ENCODE measurements around the gene CRISPLD2.
"Not testable (repeated sequence)": the region's sequence is repeated elsewhere in the genome, so short reads cannot be mapped to it uniquely, and the experiment has no call there.

Gene CRISPLD2

GRCh38 chr16:84938616-84939015, 118.8 kb downstream of the CRISPLD2 start:
- DNase-seq = not testable (repeated sequence)

- DNase-seq = no peak
Observed at GRCh38 chr16:84940670-84941551, 121.1 kb downstream of the CRISPLD2 start.

GRCh38 chr16:84941921-84942320, 122.1 kb downstream of the CRISPLD2 start:
- no peak for DNase-seq

GRCh38 chr16:84942786-84943185, 123.0 kb downstream of the CRISPLD2 start:
- DNase-seq = no peak

- DNase-seq = no peak
Observed at GRCh38 chr16:84943620-84944019, 123.8 kb downstream of the CRISPLD2 start.

- DNase-seq = no peak
Observed at GRCh38 chr16:84947022-84947421, 127.2 kb downstream of the CRISPLD2 start.

- DNase-seq = no peak
Observed at GRCh38 chr16:84947996-84948850, 128.4 kb downstream of the CRISPLD2 start.

- no peak for DNase-seq
Observed at GRCh38 chr16:84948851-84949610, 129.2 kb downstream of the CRISPLD2 start.

GRCh38 chr16:84949772-84950436, 130.1 kb downstream of the CRISPLD2 start:
- DNase-seq = no peak

- no peak for DNase-seq
Observed at GRCh38 chr16:84950906-84951305, 131.1 kb downstream of the CRISPLD2 start.

GRCh38 chr16:84952335-84953189, 132.8 kb downstream of the CRISPLD2 start:
- peak; percentile 63 for DNase-seq

GRCh38 chr16:84953190-84953746, 133.5 kb downstream of the CRISPLD2 start:
- DNase-seq = no peak

GRCh38 chr16:84955427-84955826, 135.6 kb downstream of the CRISPLD2 start:
- DNase-seq = no peak

- no peak for DNase-seq
Observed at GRCh38 chr16:84957192-84957591, 137.4 kb downstream of the CRISPLD2 start.

- no peak for DNase-seq
Observed at GRCh38 chr16:84957792-84958191, 138.0 kb downstream of the CRISPLD2 start.

Measured in NCI-H146 (cell line).